Epithelial cell of proximal tubule (primary cell): ENCODE data around the gene DENND6A. TPM values are rescaled to one million over a fixed set of nuclear protein-coding genes. Genes with fewer than 3 reads are reported as not detected.
"Not testable (repeated sequence)": the region's sequence is repeated elsewhere in the genome, so short reads cannot be mapped to it uniquely, and the experiment has no call there.

Source experiments
- DNase-seq: peaks from one replicate; pipeline ENCODE4 v3.0.0-alpha.2; 2011; ENCODE audit warnings: low read depth
- H3K4me3 ChIP-seq: 2 replicates; pipeline ENCODE4 v1.5.1; 2011; ENCODE audit warnings: low read depth, mild to moderate bottlenecking, low read length
- CTCF ChIP-seq: conservative IDR thresholded peaks from 2 replicates; pipeline ENCODE4 v1.5.1; 2012; ENCODE audit warnings: low read depth, mild to moderate bottlenecking, low read length
- total RNA-seq: library from RNA; depleted of rRNA; stranded (reverse); fragments of >200 nt; gene quantifications from 2 replicates; pipeline ENCODE4 v1.2.3, GENCODE V29; 2015

The DENND6A gene
- total RNA-seq, 1 donor from 2014 or later = 26.9 TPM

GRCh38 chr3:57624801-57625200 is 68.1 kb downstream of the DENND6A start:
- TF ChIP-seq CTCF = no peak
- no peak overlapping the region for H3K4me3 ChIP-seq
- no peak for DNase-seq

GRCh38 chr3:57622362-57622761 is 70.5 kb downstream of the DENND6A start:
- TF ChIP-seq CTCF = no peak
- H3K4me3 ChIP-seq = no peak overlapping the region
- DNase-seq = no peak

- TF ChIP-seq CTCF = no peak
Measured at GRCh38 chr3:57617739-57618138, 75.1 kb downstream of the DENND6A start.

GRCh38 chr3:57616233-57616632 is 76.6 kb downstream of the DENND6A start:
- no peak for DNase-seq
- H3K4me3 ChIP-seq = no peak overlapping the region
- no peak for TF ChIP-seq CTCF

More at GRCh38 chr3:57617739-57618138, 75.1 kb downstream of the DENND6A start:
- H3K4me3 ChIP-seq = no peak overlapping the region
- no peak for DNase-seq

GRCh38 chr3:57611870-57612269 is 81.0 kb downstream of the DENND6A start:
- not testable (repeated sequence) for DNase-seq, H3K4me3 ChIP-seq

GRCh38 chr3:57605683-57606082 is 87.2 kb downstream of the DENND6A start:
- no peak for TF ChIP-seq CTCF
- DNase-seq = no peak
- no peak overlapping the region for H3K4me3 ChIP-seq

GRCh38 chr3:57604971-57605370 is 87.9 kb downstream of the DENND6A start:
- no peak overlapping the region for H3K4me3 ChIP-seq
- no peak for DNase-seq
- no peak for TF ChIP-seq CTCF

- DNase-seq = no peak
- H3K4me3 ChIP-seq = no peak overlapping the region
- no peak for TF ChIP-seq CTCF
Measured at GRCh38 chr3:57600195-57600594, 92.7 kb downstream of the DENND6A start.
